IMR-90 (cell line): ENCODE measurements around the gene SH3BP4. TPM values are rescaled to one million over a fixed set of nuclear protein-coding genes. Genes with fewer than 3 reads are reported as not detected.

Experiments used
- ATAC-seq: fragments of 200-7000 bp; cut with Tn5 transposase; 2 replicates; pipeline ENCODE4 v1.9.1; 2020; ENCODE audit warnings: low read depth, mild to moderate bottlenecking, moderate library complexity
- BruUV-seq: library from RNA; stranded (reverse); fragments of 400-500 nt; replicated peaks from 2 replicates; lab custom pipeline; 2021; lab: Mats Ljungman, UMichigan
- CTCF ChIA-PET: fragments of 300-600 bp; formaldehyde crosslinking; extraction: SDS; loops from one replicate; lab custom pipeline; 2021; ENCODE audit warnings: antibody characterized with exemption; lab: Yijun Ruan, JAX
- POLR2A ChIA-PET: fragments of 300-600 bp; sonication (Branson Sonifier 250); formaldehyde crosslinking; loops from one replicate; lab custom pipeline; 2022; ENCODE audit warnings: antibody characterized with exemption; ENCODE audit not compliant: unreplicated experiment; lab: Charles Lee
- DNase-seq: peaks from one replicate; pipeline ENCODE4 v3.0.0; 2013
- H2AFZ ChIP-seq: replicated peaks from 2 replicates; pipeline ENCODE3; 2013; ENCODE audit warnings: low read length, mild to moderate bottlenecking; ENCODE audit not compliant: poor library complexity
- H2AK5ac ChIP-seq: 2 replicates; pipeline ENCODE4 v1.6.1; 2013; ENCODE audit warnings: low read depth, low read length, inconsistent platforms
- H2AK9ac ChIP-seq: replicated peaks from 2 replicates; pipeline ENCODE3; 2013; ENCODE audit warnings: mild to moderate bottlenecking, low read depth, low read length, moderate library complexity; ENCODE audit not compliant: poor library complexity
- H2BK120ac ChIP-seq: 2 replicates; pipeline ENCODE4 v1.6.1; 2013; ENCODE audit warnings: low read depth, low read length, inconsistent platforms
- H2BK15ac ChIP-seq: 3 replicates; pipeline ENCODE4 v1.6.1; 2013; ENCODE audit warnings: low read depth, low read length, inconsistent platforms
- H2BK20ac ChIP-seq: 2 replicates; pipeline ENCODE4 v1.6.1; 2013; ENCODE audit warnings: low read depth, mild to moderate bottlenecking, inconsistent platforms, low read length, moderate library complexity
- H2BK5ac ChIP-seq: 2 replicates; pipeline ENCODE4 v1.6.1; 2013; ENCODE audit warnings: mild to moderate bottlenecking, low read depth, low read length, inconsistent platforms; ENCODE audit not compliant: poor library complexity, severe bottlenecking
- H3K14ac ChIP-seq: replicated peaks from 2 replicates; pipeline ENCODE4 v1.6.1; 2013; ENCODE audit warnings: low read depth, low read length, inconsistent platforms
- H3K18ac ChIP-seq: 2 replicates; pipeline ENCODE4 v1.6.1; 2013; ENCODE audit warnings: low read depth, low read length, control low read depth
- H3K23ac ChIP-seq: 2 replicates; pipeline ENCODE4 v1.6.1; 2013; ENCODE audit warnings: low read depth, low read length, inconsistent platforms
- H3K27ac ChIP-seq: 2 replicates; pipeline ENCODE4 v1.5.1; 2013; ENCODE audit warnings: mild to moderate bottlenecking, control low read depth, low read length; ENCODE audit not compliant: insufficient read depth
- H3K27me3 ChIP-seq: 2 replicates; pipeline ENCODE4 v1.6.1; 2013; ENCODE audit warnings: low read length; ENCODE audit not compliant: control insufficient read depth, insufficient read depth
- H3K36me3 ChIP-seq: 2 replicates; pipeline ENCODE4 v1.6.1; 2013; ENCODE audit warnings: low read length, mixed read lengths; ENCODE audit not compliant: control insufficient read depth, insufficient read depth
- H3K4ac ChIP-seq: 2 replicates; pipeline ENCODE4 v1.6.1; 2013; ENCODE audit warnings: low read depth, low read length, inconsistent platforms
- H3K4me1 ChIP-seq: 2 replicates; pipeline ENCODE4 v1.6.1; 2013; ENCODE audit warnings: low read length, mixed read lengths; ENCODE audit not compliant: control insufficient read depth, insufficient read depth
- H3K4me2 ChIP-seq: 2 replicates; pipeline ENCODE4 v1.6.1; 2013; ENCODE audit warnings: low read depth, mild to moderate bottlenecking, control low read depth, low read length, moderate library complexity
- H3K4me3 ChIP-seq: 2 replicates; pipeline ENCODE4 v1.5.1; 2013; ENCODE audit warnings: low read depth, mild to moderate bottlenecking, control low read depth, low read length, moderate library complexity; ENCODE audit not compliant: insufficient read depth
- H3K56ac ChIP-seq: 2 replicates; pipeline ENCODE4 v1.6.1; 2013; ENCODE audit warnings: low read length, inconsistent platforms; ENCODE audit not compliant: insufficient read depth; ENCODE audit errors: extremely low read depth
- H3K79me1 ChIP-seq, 2 experiments: 2 replicates each; pipeline ENCODE4 v1.6.1; 2013; ENCODE audit warnings: low read length in 2 of 2, inconsistent platforms in 1 of 2, low read depth in 1 of 2
- H3K9ac ChIP-seq: 2 replicates; pipeline ENCODE4 v1.6.1; 2013; ENCODE audit warnings: low read depth, low read length, control low read depth
- H3K9me1 ChIP-seq: 2 replicates; pipeline ENCODE4 v1.6.1; 2013; ENCODE audit warnings: low read length, inconsistent platforms; ENCODE audit not compliant: insufficient read depth
- H3K9me3 ChIP-seq: 2 replicates; pipeline ENCODE4 v1.6.1; 2013; ENCODE audit warnings: low read length; ENCODE audit not compliant: control insufficient read depth, insufficient read depth
- H4K20me1 ChIP-seq: 2 replicates; pipeline ENCODE4 v1.6.1; 2013; ENCODE audit warnings: low read length, inconsistent platforms; ENCODE audit not compliant: insufficient read depth
- H4K5ac ChIP-seq: 2 replicates; pipeline ENCODE4 v1.6.1; 2013; ENCODE audit warnings: mild to moderate bottlenecking, low read depth, low read length, control low read depth
- H4K8ac ChIP-seq, 2 experiments: 2 replicates each; pipeline ENCODE4 v1.6.1; 2013; ENCODE audit warnings: low read depth in 2 of 2, low read length in 2 of 2, control low read depth in 1 of 2, inconsistent platforms in 1 of 2
- H4K91ac ChIP-seq: 2 replicates; pipeline ENCODE4 v1.6.1; 2013; ENCODE audit warnings: low read depth, low read length, inconsistent platforms; ENCODE audit not compliant: insufficient read depth
- FOS ChIP-seq: fragments of 150-350 bp; IDR thresholded peaks from 2 replicates; pipeline ENCODE4 v1.6.1; 2016; ENCODE audit warnings: low read depth, low read length
- MAFK ChIP-seq: IDR thresholded peaks from 2 replicates; pipeline ENCODE4 v1.6.1; 2012; ENCODE audit warnings: low read depth, low read length, improper control_type of control experiment
- MAZ ChIP-seq: IDR thresholded peaks from 2 replicates; pipeline ENCODE4 v1.6.1; 2012; ENCODE audit warnings: low read depth, mild to moderate bottlenecking, low read length, improper control_type of control experiment, moderate library complexity, borderline replicate concordance
- MXI1 ChIP-seq: IDR thresholded peaks from 2 replicates; pipeline ENCODE4 v1.6.1; 2012; ENCODE audit warnings: low read depth, mild to moderate bottlenecking, low read length, moderate library complexity, borderline replicate concordance
- RFX5 ChIP-seq: IDR thresholded peaks from 2 replicates; pipeline ENCODE4 v1.8.0; 2012; ENCODE audit warnings: low read depth, mild to moderate bottlenecking, low read length, moderate library complexity
- WGBS, 2 experiments: methylation state at CpG; one replicate each; pipeline versions ENCODE4 v1.1.5 to v1.1.7; 2013; ENCODE audit warnings: missing lambda C conversion rate in 2 of 2; ENCODE audit not compliant: insufficient read length in 1 of 2; ENCODE audit errors: extremely low coverage in 2 of 2; 5-methylcytosine and 5-hydroxymethylcytosine counted together
- dilution Hi-C: fragments of 300-500 bp; cut with HindIII; formaldehyde crosslinking; loops from one replicate; pipeline ENCODE4 v1.14.3; 2018; ENCODE audit warnings: low sequenced_read_pairs; ENCODE audit not compliant: unreplicated experiment
- in situ Hi-C: fragments of 300-500 bp; cut with MboI; formaldehyde crosslinking; loops from 3 replicates; pipeline ENCODE4 v1.14.3; 2019; ENCODE audit warnings: low sequenced_read_pairs, inconsistent platforms, mixed read lengths
- intact Hi-C: fragments of 100-400 bp; cut with micrococcal nuclease; formaldehyde crosslinking; loops from 2 replicates; pipeline ENCODE4 v1.10.0; 2022
- polyA plus RNA-seq, 3 experiments: library from polyadenylated mRNA; depleted of rRNA; stranded (reverse); fragments of >200 nt; gene quantifications; 2 replicates each; pipeline ENCODE4 v1.2.3, GENCODE V29; 2012; ENCODE audit warnings: low replicate concordance in 1 of 3
- total RNA-seq: library from RNA; depleted of rRNA; stranded (reverse); fragments of >200 nt; gene quantifications from 2 replicates; pipeline ENCODE4 v1.2.3, GENCODE V29; 2012

Gene SH3BP4
- total and polyA plus RNA-seq, 2 of the 4 experiments (the other 2 are of a cell fraction): 104 to 122 TPM

DNA sequence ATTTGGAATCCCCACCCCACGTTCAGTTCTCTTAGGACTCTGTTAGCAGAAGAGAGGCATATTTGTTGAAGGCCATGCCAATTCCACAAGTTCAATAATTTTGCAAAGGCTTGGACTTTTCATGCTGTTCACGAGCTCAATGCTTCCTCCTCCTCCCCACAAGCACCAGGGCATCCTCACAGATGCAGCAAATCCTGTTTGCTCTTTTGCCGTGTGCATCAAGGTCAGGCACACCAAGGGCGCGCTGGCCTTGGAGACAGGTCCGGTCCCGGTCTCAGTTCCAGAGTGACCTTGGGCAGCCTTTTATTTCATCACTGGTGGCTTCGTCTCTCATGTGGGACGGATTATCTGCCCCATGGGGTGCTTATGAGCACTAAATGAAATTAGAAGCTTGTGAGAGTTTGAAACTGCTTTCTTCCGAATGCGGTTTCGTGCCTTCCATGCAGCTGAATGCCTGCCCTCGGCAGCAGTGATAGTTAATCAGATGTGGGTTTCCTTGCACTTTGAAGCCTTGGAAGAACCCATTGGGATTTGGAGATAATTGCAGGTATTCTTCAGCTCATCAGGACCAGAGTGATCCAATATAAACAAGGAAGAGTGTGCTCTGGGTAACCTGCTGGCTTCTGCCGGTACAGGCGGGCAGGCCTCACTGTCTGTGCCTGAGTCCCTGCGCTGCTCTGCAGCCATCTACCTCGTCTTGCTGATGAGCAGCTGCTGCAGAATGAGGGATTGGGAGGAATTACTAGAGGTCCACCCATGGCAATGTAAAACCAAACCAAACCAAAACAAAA, 140.8 kb downstream of the SH3BP4 start:
- DNase-seq: no peak
- POLR2A ChIA-PET: interaction anchor here (0.6 kb wide), 1 partner anchor 1014 kb away, joined by 5 read pairs; no protein-coding TSS in a partner anchor
- H3K9me1 ChIP-seq: no peaks in the 10 kb centered on the region
- 79% methylated on average over 4 of the region's 17 CpGs; no CpG with 5 or more reads in 1 of the 2 experiments for WGBS, 2 experiments
- TF ChIP-seq MAFK: no peak
- no peak for TF ChIP-seq MXI1
- TF ChIP-seq MAZ: no peak
- no peak for TF ChIP-seq RFX5
- no peak for TF ChIP-seq FOS
- no peak overlapping the region; the same call in 2 of the 3 replicates for H2BK15ac ChIP-seq
- no peak overlapping the region for H3K27ac ChIP-seq
- no peak overlapping the region for H3K4me2 ChIP-seq
- BruUV-seq: no TSS peak
- H2BK20ac ChIP-seq: no peak overlapping the region
- H3K36me3 ChIP-seq: no peaks in the 10 kb centered on the region
- CTCF ChIA-PET: no interaction called here
- H2AFZ ChIP-seq: no peak overlapping the region
- H3K4me1 ChIP-seq: peaks cover 3% of the 10 kb centered on the region
- no peak overlapping the region for H3K9ac ChIP-seq
- H3K56ac ChIP-seq: no peak overlapping the region
- H2AK9ac ChIP-seq: no peak overlapping the region
- H3K4me3 ChIP-seq: no peak overlapping the region
- no peaks in the 10 kb centered on the region for H3K79me1 ChIP-seq
- H3K23ac ChIP-seq: no peak overlapping the region
- H2AK5ac ChIP-seq: 0 out of 2 replicates have a peak overlapping the region, but pooled peaks have one; percentile 14
- ATAC-seq: no peak
- H4K8ac ChIP-seq: no peak overlapping the region
- no peak overlapping the region for H3K14ac ChIP-seq
- no peak overlapping the region for H3K4ac ChIP-seq
- in situ Hi-C loops (no loop called here), dilution Hi-C loops (no loop called here), intact Hi-C loops (no loop called here)
- no peak overlapping the region for H4K91ac ChIP-seq
- H2BK120ac ChIP-seq: no peak overlapping the region
- no peaks in the 10 kb centered on the region for H3K9me3 ChIP-seq
- no peak overlapping the region for H2BK5ac ChIP-seq
- 0 out of 2 replicates have a peak, but pooled peaks cover 1% of the 10 kb centered on the region for H3K27me3 ChIP-seq
- no peaks in the 10 kb centered on the region for H4K20me1 ChIP-seq
- H4K5ac ChIP-seq: no peak overlapping the region
- no peak overlapping the region for H3K18ac ChIP-seq
